Measurements from ENCODE around the gene ZDHHC12. TPM values are rescaled to one million over a fixed set of nuclear protein-coding genes. Genes with fewer than 3 reads are reported as not detected.
"Not testable (repeated sequence)": the region's sequence is repeated elsewhere in the genome, so short reads cannot be mapped to it uniquely, and the experiment has no call there.

The ZDHHC12 gene
- total RNA-seq, 1 donor from 2014 or later: 53.2 TPM

DNA sequence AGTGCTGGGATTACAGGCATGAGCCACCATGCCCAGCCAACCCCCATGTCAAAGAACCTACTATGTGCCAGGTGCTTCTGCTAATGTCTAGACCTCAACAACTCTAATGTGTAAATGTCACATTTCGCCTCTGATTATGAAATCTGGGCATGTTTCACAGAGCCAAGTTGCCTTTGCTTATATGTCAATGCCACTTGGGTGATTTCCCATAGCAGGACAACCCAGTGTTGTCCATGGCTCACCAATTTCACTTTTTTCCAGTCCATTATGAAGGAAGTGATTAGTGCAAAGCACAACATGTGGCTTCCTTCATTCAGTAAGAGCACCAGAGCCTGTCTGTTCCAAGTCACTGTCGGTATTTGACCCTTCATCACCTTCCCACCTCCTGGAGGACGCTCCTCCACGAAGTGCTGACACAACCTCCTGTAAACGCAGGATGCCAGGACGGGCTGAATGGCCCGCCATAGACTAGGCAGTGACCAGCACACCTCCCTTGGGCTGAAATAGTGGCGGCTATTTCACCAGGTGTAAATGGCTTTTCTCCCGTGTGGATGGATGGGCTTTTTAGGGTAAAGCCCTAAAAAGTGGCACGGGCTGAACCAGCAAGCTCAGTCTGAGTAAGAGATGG, 22.6 kb downstream of the ZDHHC12 start:
- H3K27ac Mint-ChIP-seq: no peak overlapping the region
- intact Hi-C loops (cut with micrococcal nuclease): no loop called here

GRCh38 chr9:128699096-128699795, 24.7 kb downstream of the ZDHHC12 start:
- Mint-ChIP-seq H3K36me3 (ENCODE audit: low read depth) (peaks cover 28% of the 10 kb centered on the region), H3K4me1 (ENCODE audit: low read depth) (peaks cover 17% of the 10 kb centered on the region)
- H3K9me3 Mint-ChIP-seq; DNase-seq (ENCODE audit: low spot score); H3K27me3 Mint-ChIP-seq (ENCODE audit: low read depth); intact Hi-C loops (cut with micrococcal nuclease); H3K4me3 Mint-ChIP-seq (ENCODE audit: low read depth); H3K27ac Mint-ChIP-seq: not testable (repeated sequence)

More for the DNA sequence above, 22.6 kb downstream of the ZDHHC12 start:
- Mint-ChIP-seq H3K9me3 (no peaks in the 10 kb centered on the region), H3K4me1 (ENCODE audit: low read depth) (peaks cover 17% of the 10 kb centered on the region), H3K36me3 (ENCODE audit: low read depth) (peaks cover 10% of the 10 kb centered on the region), H3K27me3 (ENCODE audit: low read depth) (no peaks in the 10 kb centered on the region), H3K4me3 (ENCODE audit: low read depth) (peak overlapping the region; percentile 64)
- no peak for DNase-seq (ENCODE audit: low spot score)

- Mint-ChIP-seq H3K36me3 (ENCODE audit: low read depth) (peaks cover 48% of the 10 kb centered on the region), H3K9me3 (no peaks in the 10 kb centered on the region), H3K4me3 (ENCODE audit: low read depth) (no peak overlapping the region), H3K4me1 (ENCODE audit: low read depth) (peaks cover 21% of the 10 kb centered on the region), H3K27ac (no peak overlapping the region), H3K27me3 (ENCODE audit: low read depth) (no peaks in the 10 kb centered on the region)
- DNase-seq (ENCODE audit: low spot score): no peak
- intact Hi-C loops (cut with micrococcal nuclease): no loop called here
These were observed 26.8 kb downstream of the ZDHHC12 start for GRCh38 chr9:128696923-128697707.

DNA sequence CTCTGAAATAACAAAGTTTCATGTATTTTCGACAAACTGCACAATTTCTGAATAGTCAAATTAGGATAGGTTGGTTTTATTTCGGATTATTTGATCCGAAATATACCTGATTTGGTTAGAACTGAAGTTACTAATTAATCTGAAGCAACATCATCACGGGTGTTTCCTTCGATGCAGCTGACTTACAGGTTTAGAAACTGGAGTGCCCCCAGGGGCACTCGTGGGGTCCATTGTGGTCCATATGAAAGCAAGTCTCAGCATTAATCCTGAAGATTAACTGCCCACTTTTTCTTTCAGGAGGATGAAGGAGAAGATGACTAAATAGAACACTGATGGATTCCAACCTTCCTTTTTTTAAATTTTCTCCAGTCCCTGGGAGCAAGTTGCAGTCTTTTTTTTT, 29.6 kb downstream of the ZDHHC12 start:
- peaks cover 66% of the 10 kb centered on the region for H3K36me3 Mint-ChIP-seq (ENCODE audit: low read depth)
- no peaks in the 10 kb centered on the region for H3K27me3 Mint-ChIP-seq (ENCODE audit: low read depth)
- DNase-seq (ENCODE audit: low spot score): no peak
- intact Hi-C loops (cut with micrococcal nuclease): no loop called here
- no peaks in the 10 kb centered on the region for H3K9me3 Mint-ChIP-seq
- H3K4me1 Mint-ChIP-seq (ENCODE audit: low read depth): peaks cover 26% of the 10 kb centered on the region
- no peak overlapping the region for H3K4me3 Mint-ChIP-seq (ENCODE audit: low read depth)
- H3K27ac Mint-ChIP-seq: no peak overlapping the region

GRCh38 chr9:128693738-128694137, 30.2 kb downstream of the ZDHHC12 start:
- H3K9me3 Mint-ChIP-seq; H3K4me3 Mint-ChIP-seq (ENCODE audit: low read depth); intact Hi-C loops (cut with micrococcal nuclease); H3K27me3 Mint-ChIP-seq (ENCODE audit: low read depth); DNase-seq (ENCODE audit: low spot score): not testable (repeated sequence)
- Mint-ChIP-seq H3K36me3 (ENCODE audit: low read depth) (peaks cover 66% of the 10 kb centered on the region), H3K27ac (peak overlapping the region; percentile 34), H3K4me1 (ENCODE audit: low read depth) (peaks cover 26% of the 10 kb centered on the region)

GRCh38 chr9:128690684-128691034, 33.3 kb downstream of the ZDHHC12 start:
- no peak for DNase-seq (ENCODE audit: low spot score)
- H3K4me3 Mint-ChIP-seq (ENCODE audit: low read depth): peak overlapping the region; percentile 100
- H3K9me3 Mint-ChIP-seq: no peaks in the 10 kb centered on the region
- H3K27ac Mint-ChIP-seq: peak overlapping the region; percentile 98
- H3K36me3 Mint-ChIP-seq (ENCODE audit: low read depth): peaks cover 50% of the 10 kb centered on the region
- peaks cover 37% of the 10 kb centered on the region for H3K4me1 Mint-ChIP-seq (ENCODE audit: low read depth)
- H3K27me3 Mint-ChIP-seq (ENCODE audit: low read depth): no peaks in the 10 kb centered on the region
- intact Hi-C loops (cut with micrococcal nuclease): loop anchor here (2.0 kb wide), 1 partner anchor 256 kb away; the partner anchor contains the start of genes DOLK and NUP188

DNA sequence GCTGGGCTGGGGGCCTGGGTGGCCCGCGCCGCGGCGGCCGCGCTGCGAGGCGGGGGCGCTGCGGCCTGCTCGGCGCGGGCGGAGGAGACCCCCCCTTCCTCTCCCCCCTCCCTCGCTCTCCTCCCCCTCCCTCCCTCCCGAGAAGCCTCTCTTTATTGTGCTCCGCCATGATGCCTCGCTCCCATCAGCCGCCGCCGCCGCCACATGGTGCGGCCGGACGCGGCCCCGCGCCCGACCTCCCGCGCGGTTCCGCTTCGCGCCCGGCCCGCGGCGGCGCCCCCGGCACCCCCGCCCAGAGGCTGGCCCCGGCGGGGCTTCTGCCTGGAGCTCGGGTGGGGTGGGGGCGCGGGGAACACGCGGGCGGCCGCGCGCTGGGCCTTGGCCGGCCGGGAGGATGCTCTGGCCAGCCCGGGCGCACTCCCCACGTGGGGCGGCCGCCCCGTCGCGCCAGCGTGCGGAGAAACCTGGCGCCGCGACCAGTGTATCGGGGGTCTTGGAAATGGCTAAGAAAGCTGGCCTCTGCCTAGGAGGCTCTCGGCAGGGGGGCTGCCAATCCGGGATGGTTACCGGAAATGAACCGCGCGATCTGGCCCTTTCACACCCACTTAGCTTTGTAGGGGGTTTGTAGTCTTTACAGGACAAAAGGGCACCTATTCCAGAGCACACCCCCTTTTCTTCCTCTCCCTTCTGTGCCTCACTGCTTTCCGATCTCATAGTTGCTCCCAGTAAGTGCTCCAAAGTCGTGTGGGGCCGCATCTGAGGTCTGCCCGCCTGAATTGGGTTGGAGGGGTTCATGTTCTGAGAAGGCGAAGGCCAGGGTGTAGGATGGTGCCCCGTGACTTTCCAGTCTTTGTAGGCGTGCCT, 33.9 kb downstream of the ZDHHC12 start:
- peak overlapping the region; percentile 98 for H3K27ac Mint-ChIP-seq
- no peaks in the 10 kb centered on the region for H3K9me3 Mint-ChIP-seq
- peaks cover 42% of the 10 kb centered on the region for H3K4me1 Mint-ChIP-seq (ENCODE audit: low read depth)
- peaks cover 46% of the 10 kb centered on the region for H3K36me3 Mint-ChIP-seq (ENCODE audit: low read depth)
- intact Hi-C loops (cut with micrococcal nuclease): loop anchor here (2.0 to 10.0 kb wide), 6 partner anchors 13 to 335 kb away; partner anchors contain the start of genes DOLK, DYNC2I2, KYAT1 and LRRC8A
- peak; percentile 39 for DNase-seq (ENCODE audit: low spot score)
- peak overlapping the region; percentile 100 for H3K4me3 Mint-ChIP-seq (ENCODE audit: low read depth)
- H3K27me3 Mint-ChIP-seq (ENCODE audit: low read depth): no peaks in the 10 kb centered on the region

- intact Hi-C loops (cut with micrococcal nuclease): loop anchor here (2.0 to 10.0 kb wide), 5 partner anchors 13 to 335 kb away; partner anchors contain the start of genes DYNC2I2, KYAT1, LRRC8A and PKN3
- peaks cover 48% of the 10 kb centered on the region for H3K4me1 Mint-ChIP-seq (ENCODE audit: low read depth)
- peak overlapping the region; percentile 30 for H3K27ac Mint-ChIP-seq
- H3K4me3 Mint-ChIP-seq (ENCODE audit: low read depth): no peak overlapping the region
- H3K9me3 Mint-ChIP-seq: no peaks in the 10 kb centered on the region
- no peaks in the 10 kb centered on the region for H3K27me3 Mint-ChIP-seq (ENCODE audit: low read depth)
- peaks cover 40% of the 10 kb centered on the region for H3K36me3 Mint-ChIP-seq (ENCODE audit: low read depth)
- no peak for DNase-seq (ENCODE audit: low spot score)
These were observed 34.6 kb downstream of the ZDHHC12 start for GRCh38 chr9:128689293-128689774.

- intact Hi-C loops (cut with micrococcal nuclease): loop anchor here (2.0 to 10.0 kb wide), 5 partner anchors 14 to 336 kb away; partner anchors contain the start of genes DYNC2I2, KYAT1, LRRC8A and PKN3
- H3K36me3 Mint-ChIP-seq (ENCODE audit: low read depth): peaks cover 36% of the 10 kb centered on the region
- no peaks in the 10 kb centered on the region for H3K9me3 Mint-ChIP-seq
- DNase-seq (ENCODE audit: low spot score): peak; percentile 92
- peak within 1 kb of the TSS; percentile 91 for H3K27ac Mint-ChIP-seq
- peaks cover 47% of the 10 kb centered on the region for H3K4me1 Mint-ChIP-seq (ENCODE audit: low read depth)
- H3K4me3 Mint-ChIP-seq (ENCODE audit: low read depth): peak within 1 kb of the TSS; percentile 82
- no peaks in the 10 kb centered on the region for H3K27me3 Mint-ChIP-seq (ENCODE audit: low read depth)
These were observed 35.2 kb downstream of the ZDHHC12 start, which contains the start of gene SET for GRCh38 chr9:128688501-128689292. Gene SET, plus strand, starts transcription at chr9:128689222. Its CDS starts 361 bp downstream, at chr9:128689583.

GRCh38 chr9:128687453-128687852, 36.5 kb downstream of the ZDHHC12 start:
- no peaks in the 10 kb centered on the region for H3K27me3 Mint-ChIP-seq (ENCODE audit: low read depth)
- DNase-seq (ENCODE audit: low spot score): no peak
- peaks cover 44% of the 10 kb centered on the region for H3K4me1 Mint-ChIP-seq (ENCODE audit: low read depth)
- H3K4me3 Mint-ChIP-seq (ENCODE audit: low read depth): no peak overlapping the region
- H3K27ac Mint-ChIP-seq: peak overlapping the region; percentile 40
- intact Hi-C loops (cut with micrococcal nuclease): loop anchor here (5.0 to 10.0 kb wide), 3 partner anchors 135 to 337 kb away; partner anchors contain the start of genes KYAT1, LRRC8A, SH3GLB2 and SPTAN1
- peaks cover 29% of the 10 kb centered on the region for H3K36me3 Mint-ChIP-seq (ENCODE audit: low read depth)
- H3K9me3 Mint-ChIP-seq: no peaks in the 10 kb centered on the region

All from activated T-helper 2 cell treated with anti-CD3 and anti-CD28 coated beads, Interferon-gamma antibody, Interleukin-2, Interleukin-4, amounts not matched to agents 10 μg/mL and 5 μg/mL and 100 μg/mL, durations not matched to agents 14 hours and 24 hours and 36 hours (primary cell).